ENCODE data around the gene TTLL10.

The TTLL10 gene

DNA sequence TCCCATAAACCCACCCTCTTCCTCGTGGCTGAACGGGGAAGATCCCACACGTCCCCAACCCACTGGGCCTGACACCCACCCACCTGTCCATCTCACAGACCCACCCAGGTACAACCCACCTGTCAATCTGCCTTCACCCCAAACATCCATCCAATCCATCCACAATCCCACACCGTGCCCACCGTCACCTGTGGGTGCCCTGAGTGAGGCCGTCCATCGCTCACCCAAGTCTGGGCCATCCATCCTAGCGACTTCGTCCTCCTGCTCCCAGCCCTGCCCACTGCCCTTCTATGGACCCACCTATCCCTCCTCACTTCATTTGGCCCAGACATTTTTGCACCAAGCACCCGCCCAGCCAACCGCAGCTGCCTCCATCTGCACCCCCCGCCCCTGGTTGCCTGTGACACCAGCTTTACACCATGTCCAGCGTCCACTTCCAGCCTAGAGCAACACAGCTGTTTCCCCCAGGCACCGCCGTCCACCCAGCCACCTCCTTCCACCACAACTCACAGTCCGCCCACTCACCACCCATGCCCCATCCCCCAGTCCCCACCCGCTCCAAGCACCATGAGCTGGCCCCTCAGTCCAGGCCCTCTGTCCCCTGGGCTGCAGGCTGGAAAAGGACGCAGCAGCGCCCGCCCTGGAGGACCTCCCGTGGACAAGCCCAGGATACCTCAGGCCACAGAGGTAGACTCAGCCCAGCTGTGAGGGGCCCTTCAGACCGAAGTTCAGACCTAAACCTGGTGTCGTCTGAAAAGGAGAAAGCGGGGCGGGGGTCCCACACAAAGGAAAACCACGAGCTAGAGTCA, 7.7 kb downstream of the TTLL10 start:
- no peak for TF ChIP-seq MYC (IDR thresholded peaks at IDR 0.05; ENCODE audit: low read depth, low read length)
- TF ChIP-seq, protein P1, sequence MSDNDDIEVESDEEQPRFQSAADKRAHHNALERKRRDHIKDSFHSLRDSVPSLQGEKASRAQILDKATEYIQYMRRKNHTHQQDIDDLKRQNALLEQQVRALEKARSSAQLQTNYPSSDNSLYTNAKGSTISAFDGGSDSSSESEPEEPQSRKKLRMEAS (IDR thresholded peaks at IDR 0.05; ENCODE audit: low read depth, low read length), result no peak
- TF ChIP-seq, protein P2, sequence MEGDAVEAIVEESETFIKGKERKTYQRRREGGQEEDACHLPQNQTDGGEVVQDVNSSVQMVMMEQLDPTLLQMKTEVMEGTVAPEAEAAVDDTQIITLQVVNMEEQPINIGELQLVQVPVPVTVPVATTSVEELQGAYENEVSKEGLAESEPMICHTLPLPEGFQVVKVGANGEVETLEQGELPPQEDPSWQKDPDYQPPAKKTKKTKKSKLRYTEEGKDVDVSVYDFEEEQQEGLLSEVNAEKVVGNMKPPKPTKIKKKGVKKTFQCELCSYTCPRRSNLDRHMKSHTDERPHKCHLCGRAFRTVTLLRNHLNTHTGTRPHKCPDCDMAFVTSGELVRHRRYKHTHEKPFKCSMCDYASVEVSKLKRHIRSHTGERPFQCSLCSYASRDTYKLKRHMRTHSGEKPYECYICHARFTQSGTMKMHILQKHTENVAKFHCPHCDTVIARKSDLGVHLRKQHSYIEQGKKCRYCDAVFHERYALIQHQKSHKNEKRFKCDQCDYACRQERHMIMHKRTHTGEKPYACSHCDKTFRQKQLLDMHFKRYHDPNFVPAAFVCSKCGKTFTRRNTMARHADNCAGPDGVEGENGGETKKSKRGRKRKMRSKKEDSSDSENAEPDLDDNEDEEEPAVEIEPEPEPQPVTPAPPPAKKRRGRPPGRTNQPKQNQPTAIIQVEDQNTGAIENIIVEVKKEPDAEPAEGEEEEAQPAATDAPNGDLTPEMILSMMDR (IDR thresholded peaks at IDR 0.05; ENCODE audit: low read depth, low read length), result no peak
- no peak for TF ChIP-seq POLR2A (IDR thresholded peaks at IDR 0.05; ENCODE audit: extremely low read depth, insufficient read length)
- DNase-seq (ENCODE audit: low read depth), result no peak
- no peak overlapping the region for H3K4me3 ChIP-seq (ENCODE audit: low read depth, low read length)

DNA sequence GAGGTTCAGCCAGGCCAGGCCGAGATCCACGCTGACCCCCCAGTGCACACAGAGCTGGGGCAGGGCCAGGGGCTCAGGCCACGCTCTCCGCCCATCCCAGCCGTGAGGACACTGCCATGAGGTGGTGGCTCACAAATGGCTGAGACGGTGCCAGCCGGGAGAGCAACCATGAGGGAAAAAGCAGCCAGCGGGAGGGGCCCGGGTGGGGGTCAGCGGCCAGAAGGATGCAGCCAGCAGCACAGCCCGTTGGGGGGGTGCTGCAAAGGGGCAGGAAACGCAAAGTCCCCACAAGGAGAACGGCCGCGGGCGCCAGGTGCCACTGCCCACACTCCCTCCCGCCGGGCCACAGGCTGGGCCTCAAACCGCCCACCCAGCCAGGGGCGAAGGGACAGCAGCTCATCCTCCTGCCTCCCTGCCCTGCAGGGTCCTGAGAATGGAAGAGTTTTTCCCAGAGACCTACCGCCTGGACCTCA, 8.3 kb downstream of the TTLL10 start:
- TF ChIP-seq, protein P2 (IDR thresholded peaks at IDR 0.05; ENCODE audit: low read depth, low read length), result no peak
- TF ChIP-seq, protein P1 (IDR thresholded peaks at IDR 0.05; ENCODE audit: low read depth, low read length), result no peak
- TF ChIP-seq POLR2A (IDR thresholded peaks at IDR 0.05; ENCODE audit: extremely low read depth, insufficient read length) (no peak), MYC (IDR thresholded peaks at IDR 0.05; ENCODE audit: low read depth, low read length) (no peak)
- no peak for DNase-seq (ENCODE audit: low read depth)
- no peak overlapping the region for H3K4me3 ChIP-seq (ENCODE audit: low read depth, low read length)

DNA sequence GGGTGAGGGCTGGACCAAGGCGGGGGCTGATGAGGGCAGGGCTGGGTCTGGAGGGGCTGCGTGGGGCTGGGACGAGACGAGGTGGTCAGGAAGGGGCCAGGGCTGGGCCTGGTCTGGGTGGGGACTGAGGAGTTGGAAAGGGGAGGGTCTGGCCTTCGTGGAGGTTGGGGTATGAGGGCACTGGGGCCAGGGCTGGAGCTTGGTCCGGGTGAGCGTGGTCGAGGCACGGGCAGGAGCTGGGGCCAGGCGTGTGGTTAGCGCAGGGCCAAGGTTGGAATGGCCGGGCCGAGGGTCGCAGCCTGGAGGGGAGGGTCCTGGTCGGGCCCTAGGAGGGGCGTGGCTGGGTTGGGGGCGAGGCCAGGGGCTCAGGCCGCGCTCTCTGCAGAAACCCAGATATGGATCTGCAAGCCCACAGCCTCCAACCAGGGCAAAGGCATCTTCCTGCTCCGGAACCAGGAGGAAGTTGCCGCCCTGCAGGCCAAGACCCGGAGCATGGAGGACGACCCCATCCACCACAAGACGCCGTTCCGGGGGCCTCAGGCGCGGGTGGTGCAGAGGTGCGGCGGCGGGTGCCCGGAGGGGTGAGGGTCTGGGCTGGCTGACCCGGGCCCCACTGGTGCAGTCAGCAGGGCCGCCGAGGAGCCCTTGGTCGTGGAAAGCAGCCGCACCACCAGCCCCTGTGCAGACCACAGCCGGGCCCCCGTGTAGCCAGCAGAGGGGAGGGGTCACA, 9.0 kb downstream of the TTLL10 start:
- no peak overlapping the region for H3K4me3 ChIP-seq (ENCODE audit: low read depth, low read length)
- DNase-seq (ENCODE audit: low read depth), result no peak
- TF ChIP-seq, protein P1 (IDR thresholded peaks at IDR 0.05; ENCODE audit: low read depth, low read length), result no peak
- TF ChIP-seq POLR2A (IDR thresholded peaks at IDR 0.05; ENCODE audit: extremely low read depth, insufficient read length) (no peak), MYC (IDR thresholded peaks at IDR 0.05; ENCODE audit: low read depth, low read length) (no peak)
- TF ChIP-seq, protein P2 (IDR thresholded peaks at IDR 0.05; ENCODE audit: low read depth, low read length), result no peak

DNA sequence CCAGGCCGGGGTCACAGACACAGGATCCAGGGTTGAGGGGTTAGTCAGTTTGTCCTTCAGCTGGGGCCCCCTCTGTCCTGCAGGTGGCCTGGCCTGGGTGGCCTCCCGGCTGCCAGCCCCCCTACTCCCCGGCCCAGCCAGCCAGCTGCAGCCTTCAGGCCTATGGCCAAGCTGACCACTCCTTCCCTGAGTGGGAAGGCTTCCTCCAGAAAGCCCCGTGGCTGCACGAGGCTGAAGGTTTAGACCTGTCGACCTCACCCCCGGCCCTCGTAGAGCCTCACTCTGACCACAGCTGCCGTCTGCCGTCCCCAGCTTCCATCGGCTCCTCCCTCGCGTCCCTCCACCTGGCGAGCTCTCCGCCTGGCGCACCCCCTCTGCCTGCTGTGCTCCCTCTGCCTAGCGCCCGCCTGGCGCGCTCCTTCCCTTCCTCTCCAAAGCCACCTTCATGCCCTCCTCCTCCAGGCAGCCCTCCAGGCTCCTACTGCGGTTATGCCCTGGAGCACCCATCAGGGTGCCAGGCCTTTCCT, 9.6 kb downstream of the TTLL10 start:
- DNase-seq (ENCODE audit: low read depth), result no peak
- no peak overlapping the region for H3K4me3 ChIP-seq (ENCODE audit: low read depth, low read length)
- TF ChIP-seq, protein P1 (IDR thresholded peaks at IDR 0.05; ENCODE audit: low read depth, low read length), result no peak
- TF ChIP-seq MYC (IDR thresholded peaks at IDR 0.05; ENCODE audit: low read depth, low read length) (no peak), POLR2A (IDR thresholded peaks at IDR 0.05; ENCODE audit: extremely low read depth, insufficient read length) (no peak)
- TF ChIP-seq, protein P2 (IDR thresholded peaks at IDR 0.05; ENCODE audit: low read depth, low read length), result no peak

DNA sequence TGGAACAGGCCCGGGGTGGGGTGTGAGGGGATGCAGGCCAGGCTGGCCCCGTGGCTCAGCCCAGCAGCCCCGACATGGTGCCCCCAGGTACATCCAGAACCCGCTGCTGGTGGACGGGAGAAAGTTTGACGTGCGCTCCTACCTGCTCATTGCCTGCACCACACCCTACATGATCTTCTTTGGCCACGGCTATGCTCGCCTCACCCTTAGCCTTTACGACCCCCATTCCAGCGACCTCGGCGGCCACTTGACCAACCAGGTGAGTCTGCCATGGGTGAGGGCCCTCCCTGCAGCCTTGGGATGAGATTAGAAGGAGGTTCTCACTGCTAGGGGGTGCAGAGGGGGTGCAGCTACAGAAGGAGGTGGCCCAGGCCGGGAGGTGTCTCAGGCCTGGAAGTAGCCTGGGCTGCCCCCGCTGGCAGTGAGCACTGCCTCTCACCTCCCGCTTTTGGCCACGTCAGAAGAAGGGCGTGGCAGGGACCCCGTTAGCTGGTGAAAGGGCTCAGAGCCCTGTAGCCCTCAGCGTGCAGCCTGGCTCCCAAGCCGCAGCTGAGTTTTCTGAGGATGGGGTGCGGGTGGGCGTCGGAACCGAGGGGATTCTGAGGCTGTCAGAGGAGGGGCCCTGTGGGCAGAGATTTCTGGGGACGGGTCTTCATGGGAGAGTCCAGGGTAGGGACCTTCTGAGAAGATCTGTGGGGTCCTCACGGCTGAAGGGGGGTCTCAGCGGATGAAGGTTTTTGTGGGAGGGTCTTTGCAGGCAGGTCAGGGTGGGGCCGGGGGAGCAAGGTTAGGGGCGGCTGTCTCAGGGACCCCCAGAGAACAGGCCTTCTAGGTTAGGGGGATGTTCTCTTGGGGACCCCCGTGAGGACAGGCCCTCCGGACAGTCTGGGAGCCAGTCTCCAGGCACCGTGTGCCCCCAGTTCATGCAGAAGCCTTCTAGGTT, 10.4 kb downstream of the TTLL10 start:
- DNase-seq (ENCODE audit: low read depth), result no peak
- TF ChIP-seq MYC (IDR thresholded peaks at IDR 0.05; ENCODE audit: low read depth, low read length) (no peak), POLR2A (IDR thresholded peaks at IDR 0.05; ENCODE audit: extremely low read depth, insufficient read length) (no peak)
- TF ChIP-seq, protein P1 (IDR thresholded peaks at IDR 0.05; ENCODE audit: low read depth, low read length), result no peak
- TF ChIP-seq, protein P2 (IDR thresholded peaks at IDR 0.05; ENCODE audit: low read depth, low read length), result no peak
- no peak overlapping the region for H3K4me3 ChIP-seq (ENCODE audit: low read depth, low read length)
